Keratinocyte (primary cell): ENCODE measurements around the gene CRACR2A. TPM values are rescaled to one million over a fixed set of nuclear protein-coding genes. Genes with fewer than 3 reads are reported as not detected.

ENCODE experiments used
- DNase-seq: peaks from one replicate; pipeline ENCODE4 v3.0.0-alpha.2; 2011; ENCODE audit warnings: low read depth, missing footprints, low spot score
- FAIRE-seq: peaks from 2 replicates; lab custom pipeline; 2011; peaks lifted over from hg19 to GRCh38; lab: Jason Lieb, UNC
- H2AFZ ChIP-seq: 2 replicates; pipeline ENCODE4 v1.6.0; 2012; ENCODE audit warnings: low read length, control low read depth, inconsistent platforms; ENCODE audit not compliant: control insufficient read depth
- H3K27ac ChIP-seq: 2 replicates; pipeline ENCODE4 v1.5.1; 2011; ENCODE audit warnings: low read length; ENCODE audit not compliant: control insufficient read depth, insufficient read depth
- H3K27me3 ChIP-seq: 3 replicates; pipeline ENCODE4 v1.6.0; 2011; ENCODE audit warnings: low read length; ENCODE audit not compliant: control insufficient read depth, insufficient read depth; ENCODE audit errors: extremely low read depth
- H3K36me3 ChIP-seq, 2 experiments: 2 replicates in 1 of 2; 3 replicates in 1 of 2; pipeline ENCODE4 v1.5.1; 2011; ENCODE audit warnings: low read length in 2 of 2, mild to moderate bottlenecking in 1 of 2; ENCODE audit not compliant: control insufficient read depth in 2 of 2, insufficient read depth in 2 of 2; ENCODE audit errors: extremely low read depth in 1 of 2
- H3K4me1 ChIP-seq: 3 replicates; pipeline ENCODE4 v1.5.1; 2011; ENCODE audit warnings: low read length; ENCODE audit not compliant: control insufficient read depth, insufficient read depth; ENCODE audit errors: extremely low read depth
- H3K4me2 ChIP-seq: 3 replicates; pipeline ENCODE4 v1.6.0; 2011; ENCODE audit warnings: low read depth, low read length; ENCODE audit not compliant: control insufficient read depth, insufficient read depth; ENCODE audit errors: extremely low read depth
- H3K4me3 ChIP-seq, 3 experiments: fragments of 200-600 bp in 1 of 3; sonication (generic) in 1 of 3; 2 replicates in 2 of 3; 3 replicates in 1 of 3; pipeline ENCODE4 v1.5.1; 2011 to 2016; ENCODE audit warnings: low read length in 3 of 3, mild to moderate bottlenecking in 3 of 3, control low read depth in 2 of 3, inconsistent platforms in 1 of 3, low read depth in 1 of 3, mixed read lengths in 1 of 3, mixed run types in 1 of 3, moderate library complexity in 1 of 3; ENCODE audit not compliant: control insufficient read depth in 2 of 3, insufficient read depth in 2 of 3; ENCODE audit errors: extremely low read depth in 1 of 3
- H3K79me2 ChIP-seq: 2 replicates; pipeline ENCODE4 v1.6.0; 2012; ENCODE audit warnings: low read length; ENCODE audit not compliant: control insufficient read depth, insufficient read depth
- H3K9ac ChIP-seq: 3 replicates; pipeline ENCODE4 v1.6.0; 2011; ENCODE audit warnings: low read length; ENCODE audit not compliant: control insufficient read depth, insufficient read depth; ENCODE audit errors: extremely low read depth
- H3K9me1 ChIP-seq: 3 replicates; pipeline ENCODE4 v1.6.0; 2011; ENCODE audit warnings: low read length; ENCODE audit not compliant: control insufficient read depth, insufficient read depth; ENCODE audit errors: extremely low read depth
- H3K9me3 ChIP-seq: 2 replicates; pipeline ENCODE4 v1.5.1; 2012; ENCODE audit warnings: low read depth, low read length; ENCODE audit not compliant: control insufficient read depth
- H4K20me1 ChIP-seq: 3 replicates; pipeline ENCODE4 v1.6.0; 2011; ENCODE audit warnings: low read length; ENCODE audit not compliant: control insufficient read depth, insufficient read depth; ENCODE audit errors: extremely low read depth
- EZH2 ChIP-seq: IDR thresholded peaks from one replicate; pipeline ENCODE4 v1.6.1; 2012; ENCODE audit warnings: inconsistent platforms, mild to moderate bottlenecking, low read length, moderate library complexity
- dilution Hi-C: fragments of 300-500 bp; cut with MboI; formaldehyde crosslinking; loops from one replicate; pipeline ENCODE4 v1.7.0; 2020; ENCODE audit warnings: low sequenced_read_pairs; ENCODE audit not compliant: extremely low pct_ligation_motif_present
- polyA plus RNA-seq, 5 experiments: library from polyadenylated mRNA; depleted of rRNA in 3 of 5; stranded (reverse) in 3 of 5; stranded (forward) in 1 of 5; unstranded in 1 of 5; fragments of >200 nt; gene quantifications; 1 replicate in 1 of 5; 2 replicates in 3 of 5; 3 replicates in 1 of 5; pipeline versions ENCODE4 v1.2.1 to v1.2.3, GENCODE V29; 2011 to 2012; ENCODE audit warnings: missing spikeins in 2 of 5, low read depth in 1 of 5, low replicate concordance in 1 of 5
- TF ChIP-seq, protein P1 (sequence below), 3 experiments: IDR thresholded peaks in 1 of 3; conservative IDR thresholded peaks in 1 of 3; optimal IDR thresholded peaks in 1 of 3; 2 replicates in 2 of 3; 3 replicates in 1 of 3; pipeline versions ENCODE3 to v1.5.1; 2011; ENCODE audit warnings: low read length in 3 of 3, mild to moderate bottlenecking in 3 of 3, moderate library complexity in 2 of 3, control low read depth in 1 of 3, inconsistent platforms in 1 of 3; ENCODE audit not compliant: insufficient read depth in 2 of 3; ENCODE audit errors: extremely low read depth in 1 of 3

The CRACR2A gene
- polyA plus RNA-seq, 1 donor (not counting 4 experiments of a cell fraction or from before 2014, with no cell fraction given) = 0.30 TPM

DNA sequence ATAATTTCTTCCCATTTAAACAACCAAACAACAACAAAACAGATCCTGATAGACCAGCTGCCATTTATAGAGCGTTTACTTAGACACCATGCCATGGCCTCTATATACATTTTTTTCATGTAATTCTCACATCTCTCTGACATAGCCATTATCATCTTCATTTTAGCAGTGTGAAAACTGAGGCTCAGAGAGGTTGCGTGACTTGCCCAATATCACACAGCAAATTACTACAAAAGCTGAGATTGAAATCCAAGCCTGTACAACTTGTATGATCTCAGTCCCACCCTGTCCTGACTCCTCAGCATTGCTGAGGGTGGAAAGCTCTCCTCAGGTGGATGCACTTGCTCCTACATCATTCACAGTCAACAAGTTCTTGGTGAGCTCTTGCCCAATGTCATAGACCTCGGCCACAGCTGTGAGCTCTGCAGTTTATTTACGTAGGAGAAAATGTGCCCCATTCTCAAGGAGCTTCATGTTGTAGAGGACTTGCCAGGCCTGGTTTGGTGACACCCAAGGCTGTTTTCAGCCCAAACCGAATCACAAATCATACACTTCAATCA, 55.5 kb downstream of the CRACR2A start:
- no peak overlapping the region for H3K9ac ChIP-seq
- no peaks in the 10 kb centered on the region for H3K9me3 ChIP-seq
- H3K27me3 ChIP-seq = peaks cover 8% of the 10 kb centered on the region
- peak; percentile 59 for FAIRE-seq
- dilution Hi-C loops = no loop called here
- no peaks in the 10 kb centered on the region for H3K36me3 ChIP-seq
- no peaks in the 10 kb centered on the region for H3K79me2 ChIP-seq
- no peak for TF ChIP-seq EZH2
- TF ChIP-seq, protein P1, sequence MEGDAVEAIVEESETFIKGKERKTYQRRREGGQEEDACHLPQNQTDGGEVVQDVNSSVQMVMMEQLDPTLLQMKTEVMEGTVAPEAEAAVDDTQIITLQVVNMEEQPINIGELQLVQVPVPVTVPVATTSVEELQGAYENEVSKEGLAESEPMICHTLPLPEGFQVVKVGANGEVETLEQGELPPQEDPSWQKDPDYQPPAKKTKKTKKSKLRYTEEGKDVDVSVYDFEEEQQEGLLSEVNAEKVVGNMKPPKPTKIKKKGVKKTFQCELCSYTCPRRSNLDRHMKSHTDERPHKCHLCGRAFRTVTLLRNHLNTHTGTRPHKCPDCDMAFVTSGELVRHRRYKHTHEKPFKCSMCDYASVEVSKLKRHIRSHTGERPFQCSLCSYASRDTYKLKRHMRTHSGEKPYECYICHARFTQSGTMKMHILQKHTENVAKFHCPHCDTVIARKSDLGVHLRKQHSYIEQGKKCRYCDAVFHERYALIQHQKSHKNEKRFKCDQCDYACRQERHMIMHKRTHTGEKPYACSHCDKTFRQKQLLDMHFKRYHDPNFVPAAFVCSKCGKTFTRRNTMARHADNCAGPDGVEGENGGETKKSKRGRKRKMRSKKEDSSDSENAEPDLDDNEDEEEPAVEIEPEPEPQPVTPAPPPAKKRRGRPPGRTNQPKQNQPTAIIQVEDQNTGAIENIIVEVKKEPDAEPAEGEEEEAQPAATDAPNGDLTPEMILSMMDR (optimal IDR thresholded peaks at IDR 0.05 in 1 of 3, IDR thresholded peaks at IDR 0.05 in 1 of 3, conservative IDR thresholded peaks at IDR 0.05 in 1 of 3; ENCODE audit: extremely low read depth in 1 of 3, insufficient read depth in 2 of 3, low read length in 3 of 3) = no peak
- peaks cover 12% of the 10 kb centered on the region for H3K4me1 ChIP-seq
- H3K4me2 ChIP-seq = no peak overlapping the region
- peak overlapping the region; percentile 5 for H3K27ac ChIP-seq
- DNase-seq = no peak
- no peak overlapping the region for H2AFZ ChIP-seq
- H3K9me1 ChIP-seq = no peaks in the 10 kb centered on the region
- no peaks in the 10 kb centered on the region for H4K20me1 ChIP-seq
- H3K4me3 ChIP-seq = no peak overlapping the region

GRCh38 chr12:3694673-3695072, 58.2 kb downstream of the CRACR2A start:
- no peak for TF ChIP-seq EZH2
- TF ChIP-seq, protein P1 (optimal IDR thresholded peaks at IDR 0.05 in 1 of 3, IDR thresholded peaks at IDR 0.05 in 1 of 3, conservative IDR thresholded peaks at IDR 0.05 in 1 of 3; ENCODE audit: extremely low read depth in 1 of 3, insufficient read depth in 2 of 3, low read length in 3 of 3) = no peak
- Histone ChIP-seq H3K4me3 (no peak overlapping the region), H3K79me2 (no peaks in the 10 kb centered on the region), H3K9me1 (no peaks in the 10 kb centered on the region), H3K27me3 (peaks cover 8% of the 10 kb centered on the region), H3K27ac (no peak overlapping the region), H2AFZ (no peak overlapping the region), H3K36me3 (no peaks in the 10 kb centered on the region), H4K20me1 (no peaks in the 10 kb centered on the region), H3K9me3 (no peaks in the 10 kb centered on the region), H3K4me1 (peaks cover 12% of the 10 kb centered on the region), H3K9ac (no peak overlapping the region), H3K4me2 (no peak overlapping the region)
- FAIRE-seq (no peak), DNase-seq (no peak)
- dilution Hi-C loops = no loop called here
